Small intestine (tissue), 16 donors: Measurements from ENCODE around the gene PXT1. TPM values are rescaled to one million over a fixed set of nuclear protein-coding genes. Genes with fewer than 3 reads are reported as not detected.
A peak's percentile ranks its signal among the peaks of the same experiment; 100 is the strongest.
"Not testable (repeated sequence)": the region's sequence is repeated elsewhere in the genome, so short reads cannot be mapped to it uniquely, and the experiment has no call there.

ENCODE experiments used
- DNase-seq, 2 donors: peaks; one replicate each; pipeline versions ENCODE4 v3.0.0 to v3.0.0-alpha.2; 2013
- FAIRE-seq: peaks from 2 replicates; lab custom pipeline; 2012; peaks lifted over from hg19 to GRCh38; lab: Jason Lieb, UNC
- H3K27ac ChIP-seq, 3 donors: one replicate each; pipeline ENCODE4 v1.5.1; 2013; ENCODE audit warnings: low read length in 2 of 3, mild to moderate bottlenecking in 2 of 3, control low read depth in 1 of 3, inconsistent platforms in 1 of 3, low read depth in 1 of 3, moderate library complexity in 1 of 3
- H3K27me3 ChIP-seq, 3 donors: one replicate each; pipeline ENCODE4 v1.6.1; 2013; ENCODE audit warnings: low read length in 3 of 3, inconsistent platforms in 1 of 3; ENCODE audit not compliant: control insufficient read depth in 3 of 3, insufficient read depth in 3 of 3
- H3K36me3 ChIP-seq, 3 donors: one replicate each; pipeline ENCODE4 v1.6.1; 2013; ENCODE audit warnings: low read length in 3 of 3, inconsistent platforms in 1 of 3, low read depth in 1 of 3, mild to moderate bottlenecking in 1 of 3, moderate library complexity in 1 of 3; ENCODE audit not compliant: control insufficient read depth in 3 of 3, insufficient read depth in 2 of 3
- H3K4me1 ChIP-seq, 3 donors: one replicate each; pipeline ENCODE4 v1.6.1; 2013; ENCODE audit warnings: low read length in 2 of 3, inconsistent platforms in 1 of 3, low read depth in 1 of 3, mild to moderate bottlenecking in 1 of 3, moderate library complexity in 1 of 3; ENCODE audit not compliant: control insufficient read depth in 3 of 3, insufficient read depth in 2 of 3
- H3K4me3 ChIP-seq, 3 donors: one replicate each; pipeline ENCODE4 v1.5.1; 2013; ENCODE audit warnings: low read length in 3 of 3, control low read depth in 1 of 3, inconsistent platforms in 1 of 3, low read depth in 1 of 3, mild to moderate bottlenecking in 1 of 3, moderate library complexity in 1 of 3
- H3K9me3 ChIP-seq, 2 donors: one replicate each; pipeline ENCODE4 v1.6.1; 2013; ENCODE audit warnings: low read depth in 1 of 2, low read length in 1 of 2; ENCODE audit not compliant: control insufficient read depth in 2 of 2, insufficient read depth in 1 of 2
- WGBS, 3 donors: extraction: QIAGEN DNeasy Blood & Tissue Kit; methylation state at CpG; one replicate each; pipeline ENCODE4 v1.1.7; 2013; 5-methylcytosine and 5-hydroxymethylcytosine counted together
- long read RNA-seq, 10 donors: transcript quantifications; one replicate each; lab custom pipeline, GENCODE V29; 2026
- polyA plus RNA-seq, 4 donors: library from polyadenylated mRNA; stranded (reverse) in 3 of 4; unstranded in 1 of 4; fragments of 200-250 nt in 3 of 4; fragments of 120-200 nt in 1 of 4; gene quantifications; one replicate each; pipeline versions ENCODE4 v1.2.1 to v1.2.3, GENCODE V29; 2013
- donor health status: healthy with polysubstance abuse.
- donor health status: control.
- donor health status: control.
- donor health status: Bipolar disorder and iron deficiency.
- donor health status: healthy.

PXT1 gene, protein sequence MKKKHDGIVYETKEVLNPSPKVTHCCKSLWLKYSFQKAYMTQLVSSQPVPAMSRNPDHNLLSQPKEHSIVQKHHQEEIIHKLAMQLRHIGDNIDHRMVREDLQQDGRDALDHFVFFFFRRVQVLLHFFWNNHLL
- polyA plus RNA-seq, result under 1 TPM in 1 of 4 donors, not detected in 3; 0.10 TPM
- long read RNA-seq, donor 1, result 0 reads
- long read RNA-seq, donor 2, result 0 reads
- long read RNA-seq, donor 3, result 0 reads
- long read RNA-seq, donor 4, result 0 reads
- long read RNA-seq, donor 5, result 0 reads
- long read RNA-seq, donor 6, result 0 reads
- long read RNA-seq, donor 7, result 0 reads
- long read RNA-seq, donor 8, result 0 reads
- long read RNA-seq, donor 9, result 0 reads
- long read RNA-seq, donor 10, result 0 reads

DNA sequence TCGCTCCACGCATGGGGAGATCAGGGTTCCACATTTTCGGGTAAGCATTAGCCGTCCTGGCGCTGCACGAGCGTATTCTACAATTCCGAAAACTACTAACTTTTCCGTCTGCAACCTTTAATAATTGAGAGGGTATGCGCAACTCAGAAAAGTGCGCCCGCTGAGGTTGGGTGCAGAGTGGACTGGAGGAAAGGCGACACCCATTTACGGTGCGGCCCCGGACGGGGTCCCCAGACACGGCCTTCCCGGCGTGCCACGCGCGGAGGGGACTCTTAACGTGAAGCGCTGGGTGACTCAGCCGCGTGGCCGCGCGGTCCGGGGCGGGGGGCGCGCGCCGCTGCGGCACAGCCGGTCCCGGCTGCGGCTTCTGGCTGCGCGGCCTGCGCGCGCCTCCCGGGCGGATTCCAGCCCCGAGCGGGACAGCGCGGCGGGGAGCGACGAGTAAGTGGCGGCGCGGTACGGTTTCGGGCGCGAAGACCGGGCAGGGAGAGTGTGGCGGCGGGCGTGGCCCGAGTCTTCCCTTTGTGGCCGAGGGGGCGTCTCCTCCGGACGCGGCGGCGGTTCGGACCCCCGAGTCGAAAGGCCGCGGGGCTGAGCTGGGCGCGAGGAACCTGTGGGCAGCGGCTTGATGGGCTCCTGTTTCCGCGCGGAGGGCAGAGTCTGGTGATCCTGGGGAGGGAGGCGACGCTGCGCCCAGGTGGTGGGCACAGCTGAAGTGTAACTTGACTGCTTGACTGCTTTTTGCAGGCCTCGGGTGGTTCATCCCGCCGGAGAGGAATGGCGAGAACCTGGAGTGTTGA, at the start of gene PXT1, which contains the start of gene KCTD20:
PXT1 (minus strand) TSS at position 184 of the 800 bp plus-strand sequence. CDS start 16,772 bp downstream, outside the sequence.
KCTD20 (plus strand) TSS at position 330 of the 800 bp plus-strand sequence. CDS start 27,098 bp downstream, outside the sequence.
- Histone ChIP-seq H3K27ac (peak within 1 kb of the TSS; percentile 95 to 96 (median 96)), H3K27me3 (no peaks in the 10 kb centered on the region), H3K4me1 (peaks cover 4 to 37% (median 8%) of the 10 kb centered on the region in 3 donors), H3K4me3 (peak within 1 kb of the TSS; percentile 82 to 86 (median 84)), H3K36me3 (peaks cover 0 to 6% (median 0%) of the 10 kb centered on the region in 3 donors), H3K9me3 (no peaks in the 10 kb centered on the region)
- 0% methylated on average over 54 to 91 of the region's 91 CpGs for WGBS, 3 donors
- FAIRE-seq (no peak), DNase-seq (peak; percentile 90 to 96)

- WGBS, 3 donors, result 88 to 96% (median 90%) methylated on average over 4 of the region's 4 CpGs
- no peak overlapping the region for H3K27ac ChIP-seq
- no peak for FAIRE-seq
These were observed 49.4 kb upstream of the PXT1 start for GRCh38 chr6:36492092-36492491.

GRCh38 chr6:36491378-36491965, 48.8 kb upstream of the PXT1 start:
- Histone ChIP-seq H3K4me1 (no peaks in the 10 kb centered on the region), H3K27ac (no peak overlapping the region), H3K9me3 (no peaks in the 10 kb centered on the region), H3K36me3 (peaks cover 5 to 38% (median 20%) of the 10 kb centered on the region in 3 donors), H3K27me3 (no peaks in the 10 kb centered on the region), H3K4me3 (no peak overlapping the region)
- FAIRE-seq, result no peak
- no peak for DNase-seq
- WGBS, 3 donors, result 91 to 95% (median 92%) methylated on average over 7 of the region's 7 CpGs

More at GRCh38 chr6:36492092-36492491, 49.4 kb upstream of the PXT1 start:
- no peak overlapping the region for H3K4me3 ChIP-seq
- H3K27me3 ChIP-seq, result no peaks in the 10 kb centered on the region
- no peaks in the 10 kb centered on the region for H3K9me3 ChIP-seq
- H3K4me1 ChIP-seq, result no peaks in the 10 kb centered on the region
- no peak for DNase-seq
- H3K36me3 ChIP-seq, result peaks cover 5 to 35% (median 19%) of the 10 kb centered on the region in 3 donors

GRCh38 chr6:36489426-36489825, 46.8 kb upstream of the PXT1 start:
- no peak for FAIRE-seq
- DNase-seq, result no peak

GRCh38 chr6:36488221-36488620, 45.6 kb upstream of the PXT1 start:
- H3K4me1 ChIP-seq, result no peaks in the 10 kb centered on the region
- FAIRE-seq, result no peak

More at GRCh38 chr6:36489426-36489825, 46.8 kb upstream of the PXT1 start:
- Histone ChIP-seq H3K27ac (no peak overlapping the region), H3K4me1 (no peaks in the 10 kb centered on the region), H3K36me3 (peaks cover 0 to 37% (median 21%) of the 10 kb centered on the region in 3 donors), H3K4me3 (no peak overlapping the region), H3K9me3 (no peaks in the 10 kb centered on the region), H3K27me3 (no peaks in the 10 kb centered on the region)
- 85 to 93% (median 90%) methylated on average over 4 of the region's 4 CpGs for WGBS, 3 donors

DNA sequence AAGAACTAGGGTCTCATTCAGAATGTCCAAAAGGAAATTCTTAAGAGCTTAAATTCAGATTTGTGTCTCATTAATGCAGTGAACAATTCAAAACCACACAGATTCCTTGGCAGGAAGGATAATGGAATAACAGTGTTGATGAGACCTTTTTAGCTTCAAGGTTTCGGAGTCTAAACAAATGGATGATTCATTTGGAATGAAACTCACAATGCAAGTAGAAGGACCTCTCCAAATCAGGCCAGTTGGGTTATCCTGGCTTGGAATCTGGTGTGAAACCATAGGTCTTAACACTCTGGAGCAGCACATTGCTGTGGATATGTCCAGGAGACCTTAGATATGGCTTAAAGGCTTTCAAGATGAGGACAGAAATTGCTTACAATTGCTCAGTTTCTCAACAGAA, 45.0 kb upstream of the PXT1 start:
- H3K9me3 ChIP-seq, result no peaks in the 10 kb centered on the region
- WGBS, 3 donors, result 89 to 97% (median 97%) methylated on average over 1 of the region's 1 CpG
- H3K4me3 ChIP-seq, result no peak overlapping the region
- no peaks in the 10 kb centered on the region for H3K27me3 ChIP-seq
- H3K36me3 ChIP-seq, result peaks cover 3 to 41% (median 16%) of the 10 kb centered on the region in 3 donors
- no peaks in the 10 kb centered on the region for H3K4me1 ChIP-seq
- DNase-seq (no peak), FAIRE-seq (no peak)
- H3K27ac ChIP-seq, result no peak overlapping the region

More at GRCh38 chr6:36488221-36488620, 45.6 kb upstream of the PXT1 start:
- no peaks in the 10 kb centered on the region for H3K27me3 ChIP-seq
- peaks cover 3 to 40% (median 16%) of the 10 kb centered on the region in 3 donors for H3K36me3 ChIP-seq
- no peaks in the 10 kb centered on the region for H3K9me3 ChIP-seq
- H3K27ac ChIP-seq, result no peak overlapping the region
- no peak overlapping the region for H3K4me3 ChIP-seq
- DNase-seq, result no peak

DNA sequence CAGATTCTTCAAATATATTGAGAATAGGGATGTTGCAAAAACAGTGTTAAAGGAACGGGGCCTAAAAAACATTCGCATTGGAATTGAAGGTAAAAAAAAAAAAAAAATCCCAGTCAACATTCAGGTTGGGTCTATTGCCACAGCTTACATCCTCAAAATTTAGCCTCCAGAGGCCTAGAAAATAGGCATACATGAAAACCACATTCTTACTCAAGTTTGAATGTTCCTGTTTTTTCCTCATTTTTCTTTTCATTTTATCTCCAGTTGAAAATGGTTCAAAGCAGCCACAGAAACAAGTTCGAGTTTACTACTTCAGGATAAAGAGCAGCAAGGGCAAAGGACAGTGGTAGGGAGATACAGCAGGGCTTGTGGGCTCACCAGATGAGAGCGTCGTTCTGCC, 42.1 kb upstream of the PXT1 start:
- DNase-seq (no peak), FAIRE-seq (no peak)
- Histone ChIP-seq H3K9me3 (no peaks in the 10 kb centered on the region), H3K27ac (no peak overlapping the region), H3K27me3 (no peaks in the 10 kb centered on the region), H3K36me3 (peaks cover 3 to 55% (median 22%) of the 10 kb centered on the region in 3 donors), H3K4me1 (no peaks in the 10 kb centered on the region), H3K4me3 (no peak overlapping the region)
- 83 to 86% (median 84%) methylated on average over 5 of the region's 5 CpGs for WGBS, 3 donors

DNA sequence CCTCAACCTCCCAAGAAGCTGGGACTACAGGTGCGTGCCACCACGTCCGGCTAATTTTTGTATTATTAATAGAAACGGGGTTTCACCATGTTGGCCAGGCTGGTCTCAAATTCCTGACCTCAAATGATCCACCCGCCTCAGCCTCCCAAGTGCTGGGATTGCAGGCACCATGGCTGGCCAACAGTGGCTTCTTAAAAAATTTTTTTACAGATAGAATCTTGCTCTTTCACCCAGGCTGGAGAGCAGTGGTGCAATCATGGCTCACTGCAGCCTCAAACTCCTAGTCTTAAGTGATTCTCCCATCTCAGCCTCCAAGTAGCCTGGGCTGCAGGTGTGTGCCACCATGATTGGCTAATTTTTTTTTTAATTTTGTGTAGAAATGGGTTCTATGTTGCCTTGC, 40.7 kb upstream of the PXT1 start:
- 96 to 98% (median 98%) methylated on average over 5 of the region's 5 CpGs for whole genome bisulfite sequencing, 3 donors

More for the DNA sequence above, 40.7 kb upstream of the PXT1 start:
- FAIRE-seq, H3K27ac ChIP-seq, H3K4me1 ChIP-seq, H3K27me3 ChIP-seq, H3K9me3 ChIP-seq, H3K4me3 ChIP-seq, DNase-seq: not testable (repeated sequence)
- peaks cover 6 to 54% (median 22%) of the 10 kb centered on the region in 3 donors for H3K36me3 ChIP-seq
